Dedifferentiated amniotic fluid mesenchymal stem cell (primary cell): Measurements from ENCODE around the gene XXYLT1.
"Not testable (repeated sequence)": the region's sequence is repeated elsewhere in the genome, so short reads cannot be mapped to it uniquely, and the experiment has no call there.

ENCODE experiments used
- DNase-seq: peaks from one replicate; pipeline ENCODE4 v3.0.0-alpha.2; 2016; ENCODE audit errors: extremely low spot score

XXYLT1 gene

DNA sequence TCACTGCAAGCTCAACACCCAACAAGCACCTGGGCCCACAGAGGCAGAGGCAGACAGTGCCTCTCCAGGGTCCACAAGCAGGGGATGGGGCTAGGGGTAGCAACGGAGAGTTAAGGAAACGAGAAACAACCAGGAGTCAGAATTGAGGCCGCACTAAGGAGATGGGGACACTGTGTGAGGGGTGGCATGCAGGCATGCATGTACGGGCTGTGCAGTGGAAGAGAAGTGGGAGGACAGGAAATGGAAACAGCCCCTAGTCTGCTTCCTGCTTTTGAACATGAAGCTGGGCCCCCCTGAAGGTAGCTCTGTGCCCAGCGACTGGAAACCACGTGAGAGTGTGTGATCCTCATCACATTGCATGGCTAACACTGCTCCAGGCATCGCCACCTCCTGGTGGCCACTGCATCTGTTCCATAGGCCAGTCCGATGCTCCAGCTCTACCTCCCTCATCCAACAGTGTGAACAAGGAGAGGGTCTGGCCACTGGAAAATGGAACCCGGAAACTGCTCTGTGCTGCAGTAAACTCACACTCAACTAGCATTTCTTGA lies 44.0 kb downstream of the XXYLT1 start:
- DNase-seq: no peak

DNA sequence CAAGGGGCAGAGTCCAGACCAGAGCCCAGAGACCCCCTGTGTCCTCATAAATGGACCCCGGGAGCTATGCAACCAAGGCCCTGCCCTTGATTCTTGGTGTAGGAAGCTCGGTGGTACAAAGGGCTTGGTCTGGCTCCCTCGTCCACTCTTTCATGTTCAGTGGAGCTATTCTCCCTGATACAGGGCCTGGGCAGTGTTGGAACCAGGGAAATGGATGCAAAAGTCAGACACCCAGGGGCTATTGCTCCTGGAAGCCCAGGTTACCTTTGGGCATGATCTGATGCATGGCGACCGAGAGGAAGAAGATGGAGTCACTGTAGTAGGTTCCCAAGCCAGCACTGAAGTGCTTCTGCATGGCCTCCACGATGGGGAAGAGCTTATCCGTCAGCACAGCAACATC lies 44.5 kb downstream of the XXYLT1 start:
- DNase-seq: no peak

DNA sequence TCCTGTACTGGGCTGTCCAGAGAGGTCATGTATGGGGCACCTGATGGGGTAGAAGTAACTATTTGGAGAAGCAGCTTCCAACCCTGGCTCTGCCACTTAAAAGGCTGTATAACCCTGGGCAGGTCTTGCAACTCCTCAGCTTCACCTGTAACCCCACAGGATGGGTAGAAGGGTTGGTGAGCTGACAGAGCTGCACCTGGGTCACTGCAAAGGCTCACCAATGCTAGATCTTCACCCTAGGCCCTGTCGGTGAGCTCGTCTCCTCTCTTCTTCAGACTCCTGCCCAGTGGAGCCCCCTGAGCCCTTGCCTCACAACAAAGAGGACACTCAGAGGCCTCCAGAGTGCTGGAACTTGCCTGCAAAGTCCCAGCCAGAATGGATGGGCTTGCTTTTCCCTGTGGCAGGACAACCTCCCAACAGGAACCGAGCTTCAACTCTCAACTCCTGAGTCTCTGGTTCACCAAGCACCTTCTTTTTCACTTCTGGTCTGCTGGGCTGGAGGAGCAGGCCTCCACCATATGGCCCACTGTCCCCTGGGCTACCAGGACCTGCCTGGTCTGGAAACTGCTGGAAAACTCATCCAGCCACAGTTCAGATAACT lies 45.9 kb downstream of the XXYLT1 start:
- no peak for DNase-seq

DNA sequence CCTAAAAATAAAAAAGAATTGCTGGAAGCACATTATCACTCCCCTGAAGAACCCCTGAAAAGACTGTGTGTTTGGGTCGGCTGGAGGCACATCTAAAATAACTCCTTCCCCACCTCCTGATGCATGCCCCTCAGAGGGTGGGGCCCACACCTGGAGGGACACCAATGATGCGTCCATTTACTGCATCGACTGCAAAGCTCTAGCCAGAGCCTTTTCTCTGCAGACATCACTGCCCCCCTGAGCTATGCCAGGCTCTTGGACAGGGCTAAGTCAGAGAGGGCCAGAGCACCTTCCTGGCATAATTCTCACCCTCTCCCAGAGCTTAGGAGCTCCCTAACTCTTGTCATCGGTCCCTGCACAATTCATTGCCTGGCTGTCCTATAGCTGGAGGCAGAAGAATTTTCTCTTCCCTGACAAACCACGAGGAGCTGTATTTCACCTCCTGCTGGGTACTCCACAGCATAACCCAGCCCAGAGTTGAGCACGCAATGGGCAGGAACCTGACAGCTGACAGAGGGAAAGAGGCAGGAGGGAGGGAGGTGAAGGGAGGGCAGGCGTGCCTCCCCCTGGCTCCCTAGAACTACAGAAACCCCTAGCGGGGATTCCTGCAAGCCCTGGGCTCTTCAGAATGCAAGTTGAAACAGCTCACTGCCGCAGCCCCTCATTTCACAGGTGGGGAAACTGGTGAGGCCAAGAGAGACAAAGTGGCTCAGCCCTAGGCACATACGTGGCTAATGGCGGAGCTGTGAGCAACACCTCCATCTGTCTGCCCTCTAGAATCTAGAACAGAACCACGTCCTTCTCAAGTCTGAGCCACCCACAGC lies 46.6 kb downstream of the XXYLT1 start:
- no peak for DNase-seq

DNA sequence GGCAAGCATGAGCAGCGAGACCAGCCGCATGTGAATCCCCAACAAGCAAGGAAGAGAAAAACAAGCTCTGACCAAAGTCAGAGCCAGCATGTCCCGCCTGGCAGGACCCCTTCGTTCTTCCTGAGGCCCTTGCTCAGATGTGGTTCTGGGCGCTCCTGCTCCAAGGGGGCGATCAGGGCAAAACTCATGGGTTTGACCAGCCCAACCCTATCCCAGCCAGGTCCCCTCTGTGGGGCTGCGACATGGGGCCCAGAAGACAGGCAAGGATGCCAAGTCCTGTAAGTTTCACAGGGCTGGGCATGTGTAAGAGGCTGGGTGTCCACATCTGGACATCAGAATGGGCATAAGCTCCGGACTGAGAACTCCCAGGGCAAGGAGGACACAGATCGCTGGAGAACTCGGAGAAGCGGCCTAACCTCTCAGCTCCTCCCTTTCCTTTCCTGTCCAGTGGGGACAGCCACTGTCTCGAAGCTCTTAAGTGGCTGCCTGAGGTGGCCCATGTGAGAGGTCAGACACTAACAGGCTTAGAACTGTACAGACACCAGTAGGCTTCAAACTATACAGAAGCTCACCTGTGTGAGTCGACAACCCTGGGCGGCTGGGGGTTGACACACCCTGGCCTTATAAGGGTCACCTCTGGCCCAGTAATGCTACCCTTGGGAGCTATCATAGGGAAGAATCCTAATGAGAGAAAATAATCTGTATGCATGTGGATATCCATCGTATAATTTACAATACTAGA lies 48.9 kb downstream of the XXYLT1 start:
- no peak for DNase-seq

DNA sequence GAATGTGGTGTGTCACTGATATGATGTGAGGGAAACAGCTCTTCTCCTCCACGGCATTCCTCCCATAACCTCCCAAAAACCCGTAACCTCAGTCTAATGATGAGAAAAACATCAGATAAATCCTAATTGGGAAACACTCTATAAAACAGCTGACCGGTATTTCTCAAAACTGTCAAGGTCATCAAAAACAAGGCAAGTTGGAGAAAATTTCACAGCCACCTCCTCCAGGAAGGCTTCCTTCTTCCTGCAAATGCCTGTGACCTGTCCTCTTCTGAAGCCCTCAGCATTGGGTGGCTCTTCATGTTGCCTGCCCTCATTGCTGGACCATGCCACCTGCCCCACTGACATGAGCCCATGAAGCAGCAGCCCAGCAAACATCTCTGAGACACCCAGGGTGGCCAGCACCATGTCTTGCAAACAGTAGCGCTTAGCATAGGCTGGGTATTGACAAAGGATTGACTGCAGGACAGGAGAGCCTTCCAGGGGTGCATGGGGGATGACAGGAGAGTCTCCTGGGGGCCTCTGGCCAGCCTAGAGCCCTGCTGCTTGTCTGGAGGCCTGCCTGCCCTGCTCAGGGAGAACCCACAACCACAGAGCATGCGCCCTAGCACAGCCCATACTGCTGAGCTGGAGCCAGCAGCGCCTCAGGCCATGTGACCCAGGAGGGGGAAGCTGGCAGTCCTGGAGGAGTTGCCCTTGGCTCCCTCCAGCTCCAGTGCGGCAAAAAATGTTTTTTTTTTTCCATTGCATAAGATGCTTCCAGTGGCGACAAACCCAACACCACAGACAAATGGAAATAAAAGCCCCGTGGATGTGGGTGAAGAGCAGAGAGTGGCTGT lies 49.7 kb downstream of the XXYLT1 start:
- no peak for DNase-seq

DNA sequence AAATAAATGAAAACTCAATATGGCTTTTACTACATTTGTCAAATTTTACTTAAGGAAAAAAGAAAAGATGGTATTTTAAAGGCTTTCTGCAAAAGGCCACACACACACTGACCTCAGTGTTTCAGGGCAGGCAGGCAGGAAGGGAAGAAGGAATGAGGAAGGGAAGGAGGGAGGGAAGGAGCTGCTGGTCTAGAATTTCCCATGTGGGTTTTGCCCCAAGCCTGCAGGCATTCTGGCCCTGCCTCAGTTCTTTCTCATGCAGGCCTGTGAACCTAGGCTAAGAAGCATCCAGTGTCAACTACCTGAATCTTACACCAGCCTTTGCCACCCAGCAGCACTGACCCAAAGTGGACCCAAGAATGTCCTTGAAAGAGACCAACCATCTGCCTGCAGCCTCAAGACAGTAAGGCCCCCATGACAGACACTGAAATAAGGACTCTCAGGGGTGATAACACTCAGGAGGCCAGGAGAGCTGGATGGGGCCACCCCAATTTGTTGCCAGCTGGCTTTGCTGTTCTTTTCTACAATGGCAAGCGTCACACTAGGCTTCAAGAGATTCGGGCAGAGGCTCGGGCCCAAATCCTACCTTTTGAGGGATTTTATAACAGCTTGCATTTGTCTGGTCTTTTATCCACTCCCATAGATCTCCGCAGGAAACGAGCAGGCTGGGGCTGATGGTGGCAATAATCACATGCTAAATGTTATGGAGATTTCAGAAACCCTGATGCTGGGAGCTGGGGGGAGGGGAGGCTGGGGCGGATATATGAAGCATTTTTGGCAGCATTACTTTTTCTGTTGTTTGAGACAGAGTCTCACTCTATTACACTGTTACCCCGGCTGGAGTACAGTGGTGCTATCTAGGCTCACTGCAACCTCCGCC lies 51.4 kb downstream of the XXYLT1 start:
- no peak for DNase-seq

DNA sequence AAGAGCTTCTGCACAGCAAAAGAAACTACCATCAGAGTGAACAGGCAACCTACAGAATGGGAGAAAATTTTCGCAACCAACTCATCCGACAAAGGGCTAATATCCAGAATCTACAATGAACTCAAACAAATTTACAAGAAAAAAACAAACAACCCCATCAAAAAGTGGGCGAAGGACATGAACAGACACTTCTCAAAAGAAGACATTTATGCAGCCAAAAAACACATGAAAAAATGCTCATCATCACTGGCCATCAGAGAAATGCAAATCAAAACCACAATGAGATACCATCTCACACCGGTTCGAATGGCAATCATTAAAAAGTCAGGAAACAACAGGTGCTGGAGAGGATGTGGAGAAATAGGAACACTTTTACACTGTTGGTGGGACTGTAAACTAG lies 52.6 kb downstream of the XXYLT1 start:
- DNase-seq: not testable (repeated sequence)

DNA sequence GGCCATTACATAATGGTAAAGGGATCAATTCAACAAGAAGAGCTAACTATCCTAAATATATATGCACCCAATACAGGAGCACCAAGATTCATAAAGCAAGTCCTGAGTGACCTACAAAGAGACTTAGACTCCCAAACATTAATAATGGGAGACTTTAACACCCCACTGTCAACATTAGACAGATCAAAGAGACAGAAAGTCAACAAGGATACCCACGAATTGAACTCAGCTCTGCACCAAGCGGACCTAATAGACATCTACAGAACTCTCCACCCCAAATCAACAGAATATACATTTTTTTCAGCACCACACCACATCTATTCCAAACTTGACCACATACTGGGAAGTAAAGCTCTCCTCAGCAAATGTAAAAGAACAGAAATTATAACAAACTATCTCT lies 55.4 kb downstream of the XXYLT1 start:
- not testable (repeated sequence) for DNase-seq

DNA sequence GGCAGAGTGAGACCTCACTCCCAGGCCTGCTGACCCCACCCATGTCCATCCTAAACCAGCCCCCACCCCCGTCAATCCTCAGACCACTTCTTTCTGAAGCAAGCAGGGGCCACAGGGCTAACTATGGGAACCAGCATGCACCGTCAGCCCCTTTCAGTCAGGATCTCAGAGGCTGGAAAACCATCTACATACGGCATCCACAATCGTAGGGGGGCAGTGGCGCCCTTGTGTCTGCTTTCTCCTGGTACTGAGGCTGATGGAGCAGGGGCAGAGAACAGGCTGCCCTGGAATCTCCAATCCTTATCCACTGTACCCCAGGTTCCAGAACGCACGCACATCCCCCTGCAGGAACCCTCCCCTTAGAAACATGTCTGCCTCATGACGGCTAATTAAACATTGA lies 56.6 kb downstream of the XXYLT1 start:
- DNase-seq: no peak

DNA sequence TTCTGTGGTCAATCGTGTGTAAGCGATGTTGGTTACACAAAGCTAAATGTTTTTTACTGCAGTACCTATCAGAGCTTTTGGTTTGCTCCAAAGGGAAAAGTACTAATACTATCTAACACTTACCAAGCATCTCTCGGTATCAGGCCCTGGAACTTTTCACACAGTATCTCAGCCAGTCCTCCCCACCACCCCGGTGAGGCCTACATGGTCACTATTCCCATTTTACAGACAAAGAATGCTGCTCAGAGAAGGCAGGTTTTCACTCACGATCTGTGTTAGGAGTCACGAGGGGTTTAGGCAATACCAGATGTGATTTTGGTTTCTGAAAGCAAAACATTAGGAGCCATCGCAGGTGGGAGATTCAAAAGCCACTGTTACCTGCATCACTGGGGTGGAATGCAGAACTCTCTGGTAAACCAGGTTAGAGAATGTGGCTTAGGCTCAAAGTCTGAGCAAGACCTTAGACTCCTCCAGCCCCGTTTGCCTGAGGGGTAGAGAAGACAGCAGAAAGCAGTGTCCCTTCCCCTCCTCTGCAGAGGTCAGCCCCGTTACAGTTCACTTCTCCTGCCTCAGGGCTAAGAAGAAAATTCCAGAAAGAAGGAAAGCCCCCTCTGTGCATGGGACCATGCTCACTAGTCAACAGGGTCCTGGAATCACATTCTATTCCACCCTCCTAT lies 57.2 kb downstream of the XXYLT1 start:
- no peak for DNase-seq

DNA sequence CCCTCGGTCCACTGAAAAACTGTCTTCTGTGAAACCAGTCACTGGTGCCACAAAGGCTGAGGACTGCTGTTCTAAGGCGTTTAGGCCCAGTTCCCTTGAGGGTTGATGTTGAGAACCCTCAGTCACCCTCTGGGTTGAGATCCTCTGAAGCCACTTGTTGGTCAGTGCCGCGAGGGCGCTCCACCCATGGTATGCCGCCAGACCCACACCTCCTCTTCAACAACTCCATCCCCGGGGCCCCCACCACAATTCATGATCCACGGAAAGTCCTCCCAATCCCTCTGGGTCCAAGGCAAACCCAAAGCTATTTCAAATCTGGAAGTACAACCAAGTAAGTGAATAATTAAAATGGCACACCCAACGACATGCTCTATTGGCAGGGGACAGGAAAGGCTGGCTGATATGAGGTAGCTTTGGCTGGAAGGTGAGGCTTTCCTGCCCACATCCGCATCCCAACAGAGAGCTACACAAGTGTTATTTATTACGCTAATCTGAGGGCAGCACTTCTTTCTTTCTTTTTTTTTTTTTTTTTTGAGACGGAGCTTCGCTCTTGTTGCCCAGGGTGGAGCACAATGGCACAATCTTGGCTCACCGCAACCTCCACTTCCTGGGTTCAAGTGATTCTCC lies 58.1 kb downstream of the XXYLT1 start:
- DNase-seq: no peak

DNA sequence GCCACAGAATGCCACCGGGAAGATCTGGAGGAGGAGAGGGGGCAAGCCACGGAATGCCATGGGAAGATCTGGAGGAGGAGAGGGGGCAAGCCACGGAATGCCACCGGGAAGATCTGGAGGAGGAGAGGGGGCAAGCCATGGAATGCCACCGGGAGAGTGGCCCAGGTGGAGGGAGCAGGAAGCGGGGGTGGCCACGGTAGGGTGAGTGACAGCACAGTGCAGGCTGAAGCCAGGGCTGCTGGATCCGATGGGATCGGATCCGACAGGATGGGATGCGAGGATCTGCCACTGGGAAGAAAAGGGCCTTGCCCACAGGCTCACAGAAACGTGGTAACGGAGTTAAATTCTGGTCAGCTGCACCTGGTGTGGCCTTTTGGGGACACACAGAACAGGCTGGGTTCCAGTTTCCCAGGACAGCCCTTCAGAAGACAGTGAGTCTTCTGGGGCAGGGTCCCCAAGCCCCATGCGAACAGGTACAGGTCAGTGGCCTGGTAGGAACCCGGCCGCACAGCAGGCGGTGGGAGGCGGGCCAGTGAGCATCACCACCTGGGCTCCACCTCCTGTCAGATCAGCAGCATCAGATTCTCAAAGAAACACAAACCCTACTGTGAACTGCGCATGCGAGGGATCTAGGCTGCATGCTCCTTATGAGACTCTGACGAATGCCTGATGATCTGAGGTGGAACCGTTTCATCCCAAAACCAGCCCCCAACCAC lies 58.8 kb downstream of the XXYLT1 start:
- no peak for DNase-seq

DNA sequence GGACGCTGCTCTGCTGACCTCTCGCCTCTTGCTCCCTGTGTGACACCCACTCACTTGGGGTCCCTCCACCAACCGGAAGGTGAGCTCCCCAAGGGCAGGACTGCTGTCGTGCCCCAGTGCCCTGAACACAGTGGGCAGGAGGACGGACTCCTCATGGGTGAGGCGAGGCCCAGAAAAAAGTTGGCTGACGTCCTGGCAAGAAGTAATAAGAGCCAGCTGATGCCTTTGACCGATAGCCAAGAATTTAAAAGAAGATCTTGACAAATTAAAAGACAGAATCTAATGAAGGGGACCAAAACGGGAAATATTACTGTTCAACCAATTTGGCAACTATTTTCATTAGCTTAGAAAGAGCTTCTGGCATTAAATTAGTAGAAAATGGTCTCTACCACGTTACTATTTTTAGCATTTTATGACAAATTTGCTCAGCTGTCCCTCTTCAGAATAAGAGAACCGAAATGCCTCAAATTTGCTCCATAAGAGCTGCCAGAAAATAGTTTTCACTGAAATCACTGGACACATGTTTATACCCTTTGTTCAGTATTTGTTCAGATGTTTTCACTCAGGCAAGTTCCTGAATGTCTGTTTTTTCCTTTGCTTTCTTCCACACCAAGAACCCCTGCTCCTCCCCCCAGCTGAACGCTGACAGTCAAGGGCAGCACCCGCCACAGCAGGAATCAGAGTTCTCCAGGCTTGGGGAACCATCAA lies 60.5 kb downstream of the XXYLT1 start:
- DNase-seq: peak; percentile 94

DNA sequence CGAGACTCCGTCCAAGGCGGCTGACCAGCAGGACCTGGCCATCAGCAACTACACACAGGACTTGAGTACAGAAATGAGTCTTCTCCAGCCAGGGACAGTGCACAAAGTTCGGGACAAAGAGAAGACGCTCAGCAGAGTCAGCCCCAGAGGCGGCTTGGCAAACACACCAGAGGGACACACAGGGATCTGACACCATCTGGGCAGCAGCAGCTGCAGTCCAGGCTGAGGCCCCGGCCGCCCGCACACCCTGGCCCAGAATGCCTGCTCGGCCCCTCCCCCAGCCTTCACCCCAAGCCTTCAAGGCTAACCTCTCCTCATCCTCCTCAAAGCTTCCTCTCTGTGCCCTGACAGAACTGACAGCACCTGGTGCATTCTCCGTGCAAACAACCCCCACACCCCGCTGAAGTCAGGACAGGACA lies 61.1 kb downstream of the XXYLT1 start:
- DNase-seq: no peak

DNA sequence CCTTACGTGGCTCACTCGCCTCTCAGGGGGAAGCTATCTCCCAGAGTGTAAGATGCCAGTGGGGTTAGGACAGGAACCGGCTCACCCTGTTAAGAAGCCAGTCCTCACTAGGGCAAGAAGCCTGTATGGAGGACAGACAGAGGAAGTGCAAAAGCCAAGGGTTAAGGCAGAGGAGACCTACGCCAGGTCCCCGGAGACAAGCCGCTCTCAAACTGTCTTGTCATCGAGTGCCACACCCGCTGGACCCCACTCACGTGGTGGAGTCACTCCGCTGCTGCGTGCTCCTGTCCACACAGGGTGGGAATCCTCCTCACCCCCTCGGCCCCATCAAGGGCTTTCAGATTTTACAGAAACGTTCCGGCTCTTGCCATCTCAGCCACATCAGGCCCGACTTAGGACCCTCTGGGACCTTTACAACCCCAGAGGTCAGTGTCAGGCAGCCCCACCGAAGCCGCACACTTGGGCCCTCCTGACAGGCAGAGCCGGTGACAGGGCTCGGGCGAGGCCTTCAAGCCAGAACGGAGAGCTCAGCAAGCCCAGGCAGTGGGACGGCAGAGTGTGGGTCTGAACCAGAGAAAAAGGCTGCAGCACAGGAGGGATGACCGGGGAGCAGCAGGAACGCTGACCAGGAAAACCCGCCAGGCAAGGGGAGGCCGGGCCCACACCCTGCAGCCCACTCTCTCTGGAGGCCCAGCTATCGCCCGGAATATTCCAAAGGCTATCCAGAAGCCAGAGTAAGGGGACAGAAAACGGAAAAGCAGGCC lies 61.7 kb downstream of the XXYLT1 start:
- no peak for DNase-seq

DNA sequence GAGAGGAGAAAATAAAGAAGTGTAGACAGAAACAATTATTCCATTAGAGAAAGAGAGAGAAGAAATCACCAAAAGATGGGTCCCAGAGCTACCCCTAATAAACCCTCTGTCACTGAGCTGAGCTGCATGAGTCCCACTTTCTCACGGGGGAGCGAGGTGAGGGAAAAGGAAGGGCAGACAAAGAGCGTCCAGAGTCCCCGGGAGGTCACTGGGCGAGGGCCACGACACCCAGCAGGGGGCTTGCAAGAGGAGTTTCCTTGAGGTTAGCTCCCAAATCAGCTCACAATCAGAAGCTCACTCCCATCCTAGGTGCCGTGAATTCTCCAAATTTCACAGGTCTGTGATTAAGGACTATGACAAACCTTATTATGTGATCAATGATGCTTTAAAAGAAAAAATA lies 62.3 kb downstream of the XXYLT1 start:
- no peak for DNase-seq

DNA sequence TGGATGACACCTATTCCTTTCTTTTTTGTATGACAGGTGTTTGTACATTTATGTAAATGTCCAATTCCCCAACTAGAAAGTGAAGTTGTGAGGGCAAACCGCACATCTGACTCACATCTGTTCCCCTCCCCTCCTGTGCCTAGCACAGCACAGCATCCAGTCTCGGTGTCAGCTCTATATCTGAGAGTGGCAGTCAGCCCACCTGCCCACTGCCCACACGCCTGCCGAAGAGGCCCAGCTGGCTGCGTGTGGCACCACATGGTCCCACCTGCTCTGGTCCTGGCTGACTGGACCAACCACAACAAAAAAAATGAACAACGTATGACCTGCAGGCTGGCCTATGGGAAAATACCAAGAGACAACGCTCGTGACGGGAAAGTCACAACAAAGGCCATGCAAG lies 62.8 kb downstream of the XXYLT1 start:
- DNase-seq: no peak
